IPS DF 19.7 (cell line): Measurements from ENCODE around the gene SUGCT.
A peak's percentile ranks its signal among the peaks of the same experiment; 100 is the strongest.
"Not testable (repeated sequence)": the region's sequence is repeated elsewhere in the genome, so short reads cannot be mapped to it uniquely, and the experiment has no call there.

Experiments
- DNase-seq: peaks from one replicate; pipeline ENCODE4 v3.0.0-alpha.2; 2013; ENCODE audit warnings: low read depth, low spot score

Gene SUGCT

DNA sequence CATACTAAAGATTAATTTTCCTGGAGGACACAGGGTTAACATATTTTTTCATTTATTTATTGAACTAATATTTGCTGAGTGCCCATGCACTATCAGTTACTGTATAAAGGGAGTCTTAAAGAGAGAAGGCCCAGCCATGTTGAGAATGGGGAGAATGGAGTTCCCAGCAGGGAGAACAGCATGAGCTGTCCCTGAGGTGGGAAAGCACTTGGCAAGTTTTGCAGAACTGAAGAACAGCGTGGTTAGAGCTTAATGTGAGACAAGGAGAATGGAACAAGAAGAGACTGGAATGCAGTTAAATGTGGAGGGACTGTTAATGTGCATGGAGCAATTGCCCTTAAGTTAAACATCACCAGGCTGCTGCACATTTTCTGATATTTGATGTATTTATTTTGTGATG is 435.4 kb downstream of the SUGCT start:
- DNase-seq, result peak; percentile 17

DNA sequence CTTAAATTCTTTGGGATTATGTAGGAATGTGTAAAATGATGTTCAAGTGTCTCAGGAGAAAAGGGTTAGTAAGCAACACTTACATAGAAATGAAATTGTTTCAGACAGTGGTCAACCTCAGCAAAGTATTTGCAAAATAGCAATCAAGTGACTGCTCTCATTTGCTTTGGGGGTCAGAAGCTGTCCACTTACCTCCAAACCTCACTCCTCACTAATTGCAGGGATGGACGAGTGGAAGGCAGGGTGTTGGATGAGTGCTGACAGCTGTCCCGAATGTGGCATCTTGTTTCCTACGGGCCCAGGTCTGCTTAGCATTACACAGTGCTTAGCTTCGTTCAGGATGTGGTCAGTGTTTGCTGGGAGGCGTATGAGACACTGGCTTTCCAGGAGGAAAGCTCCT is 437.0 kb downstream of the SUGCT start:
- no peak for DNase-seq

DNA sequence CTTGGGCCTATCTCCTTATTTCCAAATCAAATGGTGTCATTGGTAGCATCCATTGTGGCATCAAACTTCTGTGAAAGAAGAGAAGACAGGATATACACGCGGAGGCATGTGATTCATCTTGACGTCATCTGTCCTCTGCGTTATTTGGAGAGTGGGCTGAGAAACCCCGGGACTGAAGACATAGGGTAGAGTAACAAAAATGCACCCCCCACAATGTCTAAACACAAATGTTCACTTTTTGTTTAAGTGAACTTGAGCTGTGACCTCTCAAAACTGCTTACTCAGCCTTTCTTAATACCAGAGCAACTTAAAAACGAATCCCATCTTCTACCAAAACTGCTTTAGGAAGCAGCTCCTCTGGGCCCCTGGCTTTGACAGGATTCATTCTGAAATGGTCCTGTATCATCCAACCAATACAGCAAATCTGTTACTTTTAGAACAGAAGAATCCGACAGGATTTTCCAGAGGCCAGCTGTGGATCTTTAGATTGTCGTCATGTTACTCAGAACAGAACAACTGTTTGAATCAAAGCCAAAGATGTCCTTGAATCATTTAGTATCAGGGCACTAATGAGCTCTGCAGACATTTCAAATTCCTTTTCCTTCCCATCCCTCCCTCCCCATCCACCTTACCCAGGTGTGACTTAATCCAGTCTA is 438.1 kb downstream of the SUGCT start:
- DNase-seq, result no peak

DNA sequence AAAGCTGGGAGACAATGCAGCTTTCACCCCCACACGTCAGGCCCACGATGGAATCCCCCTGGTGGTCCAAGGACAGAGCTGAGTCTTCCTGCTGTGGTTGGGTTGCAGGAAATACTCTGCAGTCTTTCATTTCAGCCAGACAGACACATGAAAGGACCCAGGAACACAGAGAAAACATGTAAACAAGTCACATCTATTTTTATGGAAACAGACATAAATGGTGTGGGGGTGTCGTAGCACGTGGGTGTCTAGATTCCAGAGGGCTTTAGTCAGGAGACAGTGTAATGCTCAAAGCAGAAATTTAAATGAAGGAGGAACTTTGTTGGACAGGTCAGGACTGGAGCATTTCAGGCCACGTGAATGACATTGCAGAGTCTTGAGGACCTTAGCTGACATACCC is 444.6 kb downstream of the SUGCT start:
- DNase-seq, result no peak

DNA sequence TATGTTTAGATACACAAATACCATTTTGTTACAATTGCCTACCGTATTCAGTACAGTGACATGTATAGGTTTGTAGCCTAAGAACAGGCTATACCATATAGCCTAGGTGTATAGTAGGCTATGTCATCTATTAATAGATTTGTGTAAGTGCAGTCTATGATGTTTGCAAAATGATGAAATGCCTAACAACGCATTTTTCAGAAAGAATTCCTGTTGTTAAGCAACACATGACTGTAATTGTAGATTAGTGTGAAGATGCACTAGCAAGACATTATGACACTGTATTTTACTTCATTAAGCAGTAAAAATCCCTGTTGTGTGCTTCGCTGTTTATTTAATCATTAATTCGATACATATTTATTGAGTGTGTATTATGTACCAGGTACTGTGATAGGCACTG is 446.0 kb downstream of the SUGCT start:
- DNase-seq, result no peak

DNA sequence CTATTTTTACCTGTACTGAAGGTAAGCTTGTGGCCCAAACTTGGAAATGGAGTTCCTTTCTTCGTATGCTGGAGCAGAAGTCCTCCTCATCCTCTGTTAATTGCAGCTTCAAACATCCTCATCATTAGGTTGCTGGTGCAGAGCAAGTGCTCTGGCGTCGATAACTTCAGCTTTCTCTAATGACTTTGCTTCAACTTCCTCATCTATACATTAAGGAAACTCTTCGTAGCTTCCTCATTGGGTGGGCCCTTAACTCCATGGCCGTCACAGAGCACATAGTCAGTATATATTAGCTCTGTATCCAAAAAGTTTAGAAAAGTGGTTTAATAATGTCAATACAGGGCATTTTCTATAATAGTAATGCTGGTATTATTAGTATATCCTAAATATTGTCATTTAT is 447.7 kb downstream of the SUGCT start:
- no peak for DNase-seq

DNA sequence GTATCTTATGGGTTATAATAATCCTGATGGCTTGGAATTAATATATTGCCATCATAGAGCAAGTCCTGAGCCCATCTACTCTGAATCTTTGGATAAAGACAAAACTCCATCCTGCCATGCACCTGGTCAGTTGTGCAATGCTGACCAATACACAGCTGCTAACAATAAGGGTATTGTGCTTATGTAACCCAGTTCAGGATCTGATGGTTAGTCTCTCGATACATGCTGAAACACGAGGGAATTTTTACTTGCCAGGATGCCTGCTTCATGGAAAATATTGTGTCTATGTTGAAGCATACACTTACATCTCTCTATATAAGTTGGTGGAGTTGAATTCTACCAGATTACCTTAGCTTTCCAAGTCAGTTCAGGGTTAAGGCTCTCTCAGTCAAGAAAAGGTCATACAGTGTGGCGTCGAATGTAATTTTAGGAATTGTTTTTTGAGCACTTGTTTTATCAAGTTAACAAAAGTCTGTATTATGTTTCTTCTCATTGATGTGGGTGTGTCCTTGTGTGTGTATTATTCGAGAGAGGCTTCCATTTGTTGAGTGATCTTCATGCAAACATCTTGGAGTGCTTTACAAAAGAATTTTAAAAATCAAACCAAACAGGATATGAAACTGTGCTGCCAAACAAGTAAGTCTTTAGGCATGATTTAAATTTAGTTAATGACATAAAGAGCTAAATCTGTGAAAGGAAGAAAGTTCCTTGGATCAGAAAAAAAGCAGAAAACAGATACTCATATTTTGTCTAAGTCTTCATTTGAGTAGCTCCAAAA is 449.1 kb downstream of the SUGCT start:
- DNase-seq, result no peak

DNA sequence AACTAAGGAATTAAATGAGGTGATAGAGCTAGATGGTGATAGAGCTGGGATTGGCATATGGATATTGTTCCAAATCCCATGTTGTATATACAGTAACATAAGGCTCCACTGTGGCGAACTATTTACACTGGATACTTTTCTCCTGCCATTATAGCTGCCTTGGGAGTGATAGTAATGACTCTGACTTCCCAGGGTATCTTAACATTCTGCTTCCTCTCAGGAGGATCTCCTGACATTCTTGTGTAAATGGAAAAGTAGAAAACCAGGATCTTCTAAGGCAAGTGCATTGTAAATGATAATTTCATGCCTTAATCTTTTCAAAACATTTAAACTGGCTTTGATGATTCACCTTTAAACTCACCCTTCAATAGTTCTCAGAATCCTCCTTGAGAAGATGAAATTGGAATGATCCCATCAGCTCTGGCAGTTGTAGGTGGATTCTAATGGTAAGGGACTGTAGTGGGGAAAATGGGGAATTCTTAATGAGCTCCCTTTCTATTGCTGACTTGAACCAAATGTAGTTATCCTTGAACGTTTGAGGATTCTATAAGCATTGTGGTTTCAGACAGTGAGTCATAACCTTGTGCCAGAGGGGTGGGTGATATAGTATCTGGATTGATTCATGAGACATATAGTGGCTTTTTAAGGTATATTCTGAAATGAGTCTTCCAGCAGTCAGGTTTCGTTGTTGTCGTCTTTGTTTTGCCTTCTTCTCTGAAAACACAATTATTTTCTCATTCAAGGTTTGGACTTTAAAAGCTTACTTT is 450.0 kb downstream of the SUGCT start:
- no peak for DNase-seq

DNA sequence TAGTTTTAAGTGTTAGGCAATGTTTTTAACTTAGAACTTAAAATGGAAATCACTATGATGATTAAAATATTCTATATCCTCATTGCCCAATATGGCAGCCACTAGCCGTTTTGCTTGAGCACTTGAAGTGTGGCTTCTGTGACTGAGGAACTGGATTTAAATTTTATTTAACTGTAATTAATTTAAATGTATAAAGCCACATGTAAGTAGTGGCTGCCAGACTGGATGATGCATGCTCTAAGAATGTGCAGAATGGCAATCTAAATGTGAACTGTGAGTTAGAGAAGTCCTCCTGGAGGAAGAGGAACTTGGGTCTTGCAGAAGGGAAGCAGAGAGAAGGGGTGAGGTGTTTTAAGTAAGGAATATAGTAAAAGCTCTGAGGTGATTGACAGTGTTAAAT is 451.4 kb downstream of the SUGCT start:
- no peak for DNase-seq

DNA sequence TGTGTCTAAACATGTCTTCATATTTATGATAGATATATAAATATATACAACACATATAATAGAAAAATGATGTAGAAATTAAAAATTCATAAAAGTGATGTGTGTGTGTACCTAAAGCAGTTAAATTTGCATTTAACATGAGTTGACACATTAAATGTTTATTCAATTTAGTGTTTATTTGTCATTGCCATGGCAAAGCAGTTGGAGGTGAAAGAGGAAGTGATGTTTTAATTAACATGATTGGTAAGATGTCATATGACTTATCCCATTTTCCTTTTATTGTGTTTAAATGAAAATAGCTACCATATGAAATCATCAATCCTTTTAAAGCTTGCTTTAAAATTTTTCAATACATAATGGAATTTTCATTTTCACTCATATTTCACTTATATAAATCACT is 452.6 kb downstream of the SUGCT start:
- no peak for DNase-seq

DNA sequence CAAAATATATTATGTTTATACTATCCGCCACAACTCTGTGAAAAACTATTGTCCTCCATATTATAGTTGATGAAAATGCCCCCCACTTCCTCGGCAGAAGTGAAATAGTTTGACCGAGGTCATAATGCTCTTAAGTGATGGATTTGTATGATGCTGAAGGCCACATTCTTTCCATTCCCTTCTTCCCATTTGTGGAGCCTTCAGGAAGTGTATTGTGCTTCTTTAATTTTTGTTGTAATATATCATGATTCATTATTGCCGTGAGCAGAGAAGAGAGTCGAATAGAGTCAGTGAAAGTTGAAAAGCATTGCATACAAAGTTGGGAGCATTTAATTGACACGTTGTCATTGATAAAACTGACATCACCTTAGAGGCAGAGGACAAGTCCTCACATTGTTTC is 460.3 kb downstream of the SUGCT start:
- no peak for DNase-seq

DNA sequence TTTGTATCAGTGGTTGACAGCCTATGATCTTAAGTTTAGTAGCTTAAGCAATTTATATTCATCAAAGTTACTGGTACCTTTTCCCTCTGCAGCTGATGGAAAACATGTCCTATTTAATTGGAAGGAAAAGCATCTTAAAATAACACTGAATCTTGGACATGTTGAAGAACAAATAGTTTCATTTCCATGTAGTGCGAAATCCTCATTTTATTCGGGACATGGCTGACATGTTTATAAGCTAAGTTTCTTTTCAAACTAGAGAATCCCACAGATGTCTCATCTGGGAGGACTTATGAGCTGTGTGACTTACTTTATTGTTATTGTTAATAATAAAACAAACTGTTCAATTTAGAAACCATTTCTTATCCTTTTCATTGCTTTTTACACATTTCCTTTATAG is 461.0 kb downstream of the SUGCT start:
- DNase-seq, result no peak

DNA sequence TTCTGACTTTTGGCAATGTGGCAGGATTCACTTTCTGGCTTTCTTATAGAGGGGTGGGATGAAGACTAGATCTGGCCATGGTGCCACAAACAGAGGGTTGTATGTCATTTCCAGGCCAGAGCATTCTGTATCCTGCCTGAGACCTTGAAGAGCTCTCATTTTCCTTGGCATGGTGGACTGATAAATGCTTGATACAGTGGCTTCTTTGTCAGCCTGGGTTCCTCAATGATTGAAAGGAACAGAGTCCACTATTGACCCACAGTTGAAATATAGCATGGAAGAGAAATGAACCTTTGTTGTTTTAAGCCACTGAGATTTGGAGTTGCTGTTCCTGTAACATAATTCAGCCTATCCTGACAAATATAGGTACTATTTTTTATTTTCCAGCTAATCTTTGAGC is 462.7 kb downstream of the SUGCT start:
- DNase-seq, result no peak

DNA sequence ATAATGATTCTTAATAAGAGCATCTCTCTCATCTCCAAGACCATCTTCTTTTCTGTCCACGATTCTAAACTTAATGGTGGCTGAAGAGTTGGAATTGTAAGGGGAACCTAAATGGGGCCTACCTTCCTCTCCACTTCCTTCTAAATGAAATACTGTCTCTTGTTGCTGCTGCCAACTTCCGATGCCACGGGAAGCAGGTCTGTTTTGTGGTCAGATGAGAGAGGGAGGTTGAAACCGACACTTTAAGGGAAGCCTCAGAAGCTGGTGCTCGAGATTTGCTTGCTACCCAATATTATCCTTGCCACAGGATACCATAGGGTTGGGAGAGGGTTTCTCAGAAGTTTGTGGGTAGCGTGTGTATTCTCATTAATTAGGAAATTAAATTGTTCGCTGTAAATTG is 464.1 kb downstream of the SUGCT start:
- no peak for DNase-seq

DNA sequence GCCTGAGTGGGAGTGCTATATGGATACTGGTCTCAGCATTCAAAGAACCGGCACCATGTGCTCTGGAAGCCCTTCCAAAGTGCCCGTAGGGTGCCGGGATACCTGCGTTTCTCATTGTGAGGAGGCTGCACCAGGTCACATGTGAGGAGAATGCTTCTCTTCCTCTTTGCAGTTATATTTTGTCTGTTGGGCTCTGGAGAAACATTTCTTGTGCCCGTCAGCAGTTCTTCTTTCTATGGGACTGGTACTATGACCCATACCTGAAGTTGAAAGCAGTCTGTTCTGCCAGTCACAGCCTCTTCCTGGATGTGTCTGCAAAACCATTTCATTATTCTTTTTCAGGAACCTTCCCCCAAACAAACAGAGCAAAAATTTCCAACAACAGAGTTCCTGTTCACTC is 465.0 kb downstream of the SUGCT start:
- no peak for DNase-seq

DNA sequence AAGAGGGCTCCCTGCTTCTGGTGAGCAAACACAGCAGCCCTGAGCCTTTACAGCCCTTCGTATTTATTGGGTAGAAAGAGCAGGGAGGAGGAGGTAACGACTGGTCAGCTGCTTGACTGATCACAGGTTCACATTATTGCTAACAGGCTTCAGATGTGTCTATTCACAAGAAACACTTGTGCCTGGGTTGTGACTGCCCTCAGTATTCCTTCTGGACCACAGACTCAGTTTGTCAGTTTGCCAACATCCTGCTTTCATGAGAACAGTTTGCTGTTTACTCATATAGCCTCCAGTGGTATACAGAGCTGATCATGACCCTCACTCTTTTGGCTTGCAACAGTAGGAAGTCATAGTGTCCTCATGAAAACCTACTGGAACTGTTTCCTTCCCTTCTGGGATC is 467.5 kb downstream of the SUGCT start:
- DNase-seq, result not testable (repeated sequence)

DNA sequence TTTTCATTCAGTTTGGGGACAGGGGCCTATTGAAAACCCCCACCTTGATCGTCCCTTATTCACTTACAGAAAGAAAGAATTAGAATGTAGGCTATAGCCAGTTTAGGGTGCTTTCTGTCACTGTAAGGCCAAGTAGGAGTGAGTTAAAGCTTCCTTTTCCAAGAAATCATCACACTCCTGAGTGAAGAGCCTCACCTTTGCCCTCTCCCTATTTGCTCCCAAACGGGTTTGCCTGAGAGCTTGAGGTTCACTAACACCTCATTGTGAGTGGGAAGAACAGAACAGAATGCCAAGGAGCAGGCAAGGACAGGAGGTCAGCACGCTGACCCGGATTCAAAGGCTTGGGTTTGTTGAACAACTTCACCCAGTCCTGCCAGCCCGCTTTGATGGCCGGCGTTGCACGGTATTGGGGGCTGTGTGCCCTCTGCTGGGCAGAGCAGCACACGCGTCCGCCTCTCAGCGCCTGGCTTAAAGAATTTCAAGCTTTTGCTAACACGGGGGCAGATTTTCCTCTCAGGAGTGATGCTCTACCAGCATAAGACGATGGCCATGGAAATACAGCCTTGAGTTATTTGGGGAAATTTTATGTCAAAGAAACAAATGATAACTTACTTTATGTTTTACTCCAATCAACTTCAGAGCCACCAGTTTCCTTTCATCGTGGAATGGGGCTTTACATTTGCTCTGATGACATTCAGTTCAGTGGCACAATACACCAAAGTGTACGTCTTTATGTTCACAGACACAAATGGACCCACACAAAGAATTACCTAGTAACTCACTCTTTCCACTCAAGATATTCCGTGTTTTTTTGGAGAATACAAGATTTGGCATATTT is 470.0 kb downstream of the SUGCT start:
- peak; percentile 30 for DNase-seq

DNA sequence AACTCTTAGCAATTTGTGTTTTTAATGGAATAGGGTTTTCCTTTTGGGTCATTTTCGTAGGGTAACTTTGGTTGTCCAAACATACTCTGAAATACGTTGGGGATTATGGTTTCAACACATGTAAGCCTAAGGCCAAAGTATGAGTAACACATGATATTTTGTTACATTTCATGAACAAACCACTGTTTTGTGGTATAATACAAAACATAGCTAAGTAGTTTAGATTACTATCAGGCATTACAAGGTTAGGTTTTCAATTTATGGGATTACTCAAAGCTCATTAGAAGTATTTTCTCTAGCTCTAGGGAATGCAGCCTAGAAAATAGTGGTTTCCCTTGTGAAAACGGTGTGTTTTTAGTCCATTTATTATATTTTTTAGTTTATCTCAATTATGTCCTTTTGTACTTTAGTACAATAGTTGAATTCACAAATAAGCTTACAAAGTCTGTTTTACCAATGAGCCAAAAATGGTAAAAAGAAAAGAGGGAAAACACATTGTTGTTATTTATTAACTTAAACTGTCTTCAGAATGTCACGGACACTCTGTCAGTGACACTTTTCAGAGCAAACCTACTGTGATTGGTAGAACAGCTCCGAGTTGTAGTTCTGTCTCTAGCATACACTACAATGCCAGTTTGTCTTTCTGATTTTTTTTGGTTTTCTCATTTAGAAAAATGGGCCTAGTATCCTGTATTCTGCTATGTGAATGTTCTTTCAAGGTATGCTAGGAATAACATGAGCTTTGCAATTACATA is 473.7 kb downstream of the SUGCT start:
- no peak for DNase-seq

DNA sequence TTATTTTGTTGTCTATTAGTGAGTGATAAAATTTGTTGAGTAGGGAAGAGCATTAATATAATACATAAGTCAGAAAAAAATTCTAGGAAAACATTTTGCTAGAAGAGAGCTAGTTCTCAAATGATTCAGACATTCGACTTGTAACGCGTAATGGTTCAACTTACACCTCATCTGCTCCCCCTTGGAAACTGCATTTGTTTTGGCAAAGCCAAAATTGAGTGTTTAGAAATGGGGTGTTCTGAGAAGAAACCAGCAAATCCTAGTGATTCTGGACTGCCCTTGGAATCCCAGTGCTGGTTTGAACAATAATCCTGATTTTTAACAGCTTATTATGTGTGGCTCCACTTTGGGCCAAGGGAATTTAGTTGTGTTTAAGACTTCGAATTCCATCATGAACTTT is 475.7 kb downstream of the SUGCT start:
- no peak for DNase-seq

DNA sequence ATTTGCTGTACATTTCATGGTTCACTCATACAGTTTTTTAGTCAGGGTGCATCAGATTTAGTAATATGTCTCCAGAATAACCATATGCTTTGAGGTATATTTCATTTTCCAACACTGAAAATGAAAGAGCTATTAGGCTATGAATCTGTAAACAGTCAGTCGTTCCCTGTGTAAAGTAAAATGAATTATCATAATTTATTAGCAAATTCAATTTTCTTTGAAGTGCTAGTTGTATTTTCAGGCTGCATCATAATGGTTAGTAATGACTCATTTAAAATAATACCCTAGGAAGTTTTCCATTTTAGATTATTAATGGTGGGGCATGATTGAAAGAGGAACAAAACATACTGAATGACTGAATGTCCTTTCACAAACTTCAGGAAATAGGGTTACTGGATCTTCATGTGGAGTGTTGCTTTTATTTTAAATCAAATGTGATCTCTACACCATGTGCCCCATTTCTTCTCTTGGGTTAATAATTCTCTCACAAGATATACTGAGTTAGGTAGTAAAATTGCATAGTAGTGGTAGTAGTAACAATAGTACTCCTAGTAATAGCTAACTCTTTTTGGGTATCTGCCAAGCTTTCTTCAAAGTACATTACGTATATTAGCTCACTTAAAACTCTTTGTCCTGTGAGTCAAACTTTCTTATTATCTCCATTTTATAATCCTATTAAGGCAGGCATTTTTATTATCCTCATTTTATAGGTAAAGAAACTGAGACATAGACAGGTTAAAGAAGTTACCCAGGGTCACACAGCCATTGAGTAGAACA is 476.5 kb downstream of the SUGCT start:
- no peak for DNase-seq
